BJ (cell line): Measurements from ENCODE around the gene AP5Z1. TPM values are rescaled to one million over a fixed set of nuclear protein-coding genes. Genes with fewer than 3 reads are reported as not detected.

Experiments used
- CTCF ChIA-PET: fragments of 350-600 bp; formaldehyde crosslinking; extraction: SDS; loops from one replicate; lab custom pipeline; 2021; ENCODE audit warnings: antibody characterized with exemption, inconsistent platforms; lab: Yijun Ruan, JAX
- POLR2A ChIA-PET: fragments of 300-600 bp; sonication (Branson Sonifier 250); formaldehyde crosslinking; extraction: SDS; loops from one replicate; lab custom pipeline; 2021; ENCODE audit warnings: antibody characterized with exemption; lab: Charles Lee
- DNase-seq: peaks from one replicate; pipeline ENCODE4 v3.0.0-alpha.2; 2011; ENCODE audit warnings: low read depth
- H3K27me3 ChIP-seq: 2 replicates; pipeline ENCODE4 v1.6.0; 2011; ENCODE audit warnings: low read length; ENCODE audit not compliant: control insufficient read depth, insufficient read depth
- H3K36me3 ChIP-seq: 2 replicates; pipeline ENCODE4 v1.5.1; 2011; ENCODE audit warnings: low read length; ENCODE audit not compliant: control insufficient read depth, insufficient read depth
- H3K4me3 ChIP-seq: 2 replicates; pipeline ENCODE4 v1.5.1; 2011; ENCODE audit warnings: low read depth, mild to moderate bottlenecking, control low read depth, low read length
- CTCF ChIP-seq: IDR thresholded peaks from 2 replicates; pipeline ENCODE4 v1.5.1; 2011; ENCODE audit warnings: low read depth, mild to moderate bottlenecking, control low read depth, inconsistent platforms, low read length, moderate library complexity; ENCODE audit not compliant: insufficient read depth
- polyA plus RNA-seq: library from polyadenylated mRNA; depleted of rRNA; stranded (reverse); fragments of >200 nt; gene quantifications from 2 replicates; pipeline ENCODE4 v1.2.3, GENCODE V29; 2011

The AP5Z1 gene
- polyA plus RNA-seq, 1 experiment, result 27.3 TPM

GRCh38 chr7:4831723-4832495 lies 56.5 kb downstream of the AP5Z1 start:
- H3K4me3 ChIP-seq, result no peak overlapping the region
- no peaks in the 10 kb centered on the region for H3K36me3 ChIP-seq
- POLR2A ChIA-PET, result no interaction called here
- DNase-seq, result no peak
- TF ChIP-seq CTCF, result no peak
- H3K27me3 ChIP-seq, result no peaks in the 10 kb centered on the region
- CTCF ChIA-PET, result interaction anchor here (0.6 to 4.4 kb wide), 5 partner anchors 11 to 1967 kb away, joined by 3 to 19 read pairs (median 4); partner anchors contain the start of gene RADIL

GRCh38 chr7:4832711-4833110 lies 57.3 kb downstream of the AP5Z1 start:
- POLR2A ChIA-PET, result no interaction called here
- Histone ChIP-seq H3K36me3 (no peaks in the 10 kb centered on the region), H3K27me3 (no peaks in the 10 kb centered on the region), H3K4me3 (no peak overlapping the region)
- no peak for TF ChIP-seq CTCF
- DNase-seq, result no peak
- CTCF ChIA-PET, result interaction anchor here (0.6 to 4.4 kb wide), 3 partner anchors 11 to 494 kb away, joined by 3 to 19 read pairs (median 4); partner anchors contain the start of gene RADIL

GRCh38 chr7:4833176-4833575 lies 57.8 kb downstream of the AP5Z1 start:
- Histone ChIP-seq H3K27me3 (no peaks in the 10 kb centered on the region), H3K36me3 (no peaks in the 10 kb centered on the region), H3K4me3 (no peak overlapping the region)
- TF ChIP-seq CTCF, result no peak
- ChIA-PET CTCF (no interaction called here), POLR2A (no interaction called here)
- no peak for DNase-seq

GRCh38 chr7:4833691-4834600 lies 58.5 kb downstream of the AP5Z1 start:
- ChIA-PET CTCF (no interaction called here), POLR2A (no interaction called here)
- Histone ChIP-seq H3K36me3 (no peaks in the 10 kb centered on the region), H3K4me3 (no peak overlapping the region), H3K27me3 (no peaks in the 10 kb centered on the region)
- no peak for DNase-seq
- TF ChIP-seq CTCF, result no peak
